ENCODE results near the gene TOR1AIP2.
A peak's percentile ranks its signal among the peaks of the same experiment; 100 is the strongest.

Gene TOR1AIP2

DNA sequence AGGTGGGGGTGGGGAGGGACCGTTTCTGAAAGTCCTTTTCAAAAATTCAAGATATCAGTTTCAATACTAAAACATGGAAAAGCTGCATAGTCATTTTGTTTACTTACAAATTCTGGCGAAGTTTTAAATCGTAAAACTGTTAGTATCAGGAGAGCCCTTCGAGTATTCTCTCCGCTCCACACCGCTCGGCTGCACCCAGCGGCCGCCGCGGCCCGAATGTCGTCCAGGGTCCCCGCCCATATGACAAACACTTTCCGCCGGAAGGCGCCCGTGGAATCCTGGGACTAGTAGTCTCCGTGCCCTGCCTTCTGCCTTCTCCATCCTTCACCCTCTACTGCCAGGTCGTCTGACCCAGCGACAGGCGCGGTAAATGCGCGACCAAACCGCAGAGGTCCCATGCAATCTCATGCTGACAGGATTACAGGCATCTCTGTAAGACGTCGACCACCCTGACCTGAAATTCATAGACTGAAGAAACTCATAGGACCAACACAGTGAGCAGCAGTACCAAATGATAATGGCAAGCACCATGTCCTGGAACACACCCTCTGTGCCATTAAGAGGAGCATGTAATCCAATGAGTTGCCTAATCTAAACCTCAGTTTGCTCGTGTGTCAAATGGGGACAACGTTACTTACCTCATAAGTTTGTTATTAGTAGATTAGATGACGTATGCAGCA is at the start of gene TOR1AIP2:
Gene TOR1AIP2, minus strand, starts transcription at position 218 of the 680 bp plus-strand sequence. CDS start 25,138 bp downstream, outside the sequence.
- H3K27ac ChIP-seq, result 0 out of 2 replicates have a peak within 1 kb of the TSS, but pooled peaks have one; percentile 26

DNA sequence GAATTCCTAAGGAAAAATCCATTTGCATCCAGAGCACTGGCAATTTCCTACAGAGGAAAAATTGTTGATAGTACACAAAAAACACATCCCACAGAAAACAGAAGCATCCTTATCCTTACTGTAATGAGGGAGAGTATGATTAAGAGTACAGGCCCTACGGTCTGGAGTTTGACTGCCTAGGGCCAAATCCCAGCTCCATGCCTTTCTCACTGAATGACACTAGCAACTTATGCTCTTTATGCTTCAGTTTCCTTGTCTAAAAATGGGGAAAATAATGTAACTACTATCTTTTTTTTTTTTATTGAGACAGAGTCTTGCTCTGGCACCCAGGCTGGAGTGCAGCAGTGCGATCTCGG is 49.2 kb upstream of the TOR1AIP2 start:
- H3K9ac ChIP-seq (ENCODE audit: insufficient read length), result no peak overlapping the region
- no peaks in the 10 kb centered on the region for H3K36me3 ChIP-seq (ENCODE audit: insufficient read depth, low read length)
- H3K9me3 ChIP-seq (ENCODE audit: low read depth, low read length), result no peaks in the 10 kb centered on the region
- no peak overlapping the region for H3K27ac ChIP-seq
- TF ChIP-seq EZH2 (IDR thresholded peaks at IDR 0.05), result no peak
- TF ChIP-seq POLR2AphosphoS5 (IDR thresholded peaks at IDR 0.05; ENCODE audit: borderline replicate concordance, low read depth, low read length), result no peak
- TF ChIP-seq FOXP2 (optimal IDR thresholded peaks at IDR 0.05; ENCODE audit: control extremely low read depth, extremely low read length, insufficient read depth), result no peak
- DNase-seq (ENCODE audit: low read depth, low spot score), result no peak
- no peak overlapping the region for H3K4me3 ChIP-seq

More for the DNA sequence above, at the start of gene TOR1AIP2:
- DNase-seq (ENCODE audit: low read depth, low spot score), result no peak
- TF ChIP-seq EZH2 (IDR thresholded peaks at IDR 0.05), result no peak
- TF ChIP-seq POLR2AphosphoS5 (IDR thresholded peaks at IDR 0.05; ENCODE audit: borderline replicate concordance, low read depth, low read length), result peak; percentile 99
- Histone ChIP-seq H3K36me3 (ENCODE audit: insufficient read depth, low read length) (peaks cover 36% of the 10 kb centered on the region), H3K4me3 (peak within 1 kb of the TSS; percentile 80), H3K9me3 (ENCODE audit: low read depth, low read length) (no peaks in the 10 kb centered on the region), H3K9ac (ENCODE audit: insufficient read length) (peak within 1 kb of the TSS; percentile 89)

DNA sequence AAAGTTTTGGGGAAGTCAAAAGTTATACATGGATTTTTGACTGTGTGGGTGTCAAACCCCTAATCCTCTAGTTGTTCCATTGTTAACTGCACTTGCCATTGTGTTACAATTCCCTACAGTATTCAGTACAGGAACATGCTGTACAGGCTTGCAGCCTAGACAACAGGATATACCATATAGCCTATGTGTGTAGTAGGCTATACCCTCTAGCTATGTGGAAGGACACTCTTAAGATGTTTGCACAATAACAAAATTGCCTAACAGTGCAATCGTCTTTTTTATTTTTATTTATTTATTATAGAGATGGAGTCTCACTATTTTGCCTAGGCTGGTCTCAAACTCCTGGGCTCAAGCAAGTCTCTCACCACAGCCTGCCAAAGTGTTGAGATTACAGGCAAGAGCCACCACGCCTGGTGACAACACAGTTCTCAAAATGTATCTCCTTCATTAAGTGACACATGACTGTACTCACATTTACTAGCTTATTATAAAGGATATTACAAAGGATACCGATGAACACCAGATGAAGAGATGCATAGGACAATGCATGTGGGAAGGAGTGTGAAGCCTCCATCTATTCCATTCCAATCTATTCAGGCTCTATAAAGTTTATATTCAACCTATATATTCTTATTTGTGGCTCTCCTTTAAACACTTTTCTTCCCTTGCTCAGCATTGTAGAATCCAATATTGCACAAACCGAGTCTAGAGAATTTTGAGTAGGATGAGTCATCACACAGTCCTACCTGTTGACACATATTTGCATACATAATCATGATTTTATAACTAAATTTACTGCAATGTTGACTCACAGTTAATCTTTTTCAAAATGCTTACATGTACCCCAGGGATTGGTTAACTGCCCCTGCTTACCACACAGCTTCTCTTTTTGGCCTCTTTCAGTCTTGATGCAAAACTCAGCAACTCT is 48.6 kb upstream of the TOR1AIP2 start:
- H3K9me3 ChIP-seq (ENCODE audit: low read depth, low read length), result no peaks in the 10 kb centered on the region
- no peak overlapping the region for H3K4me3 ChIP-seq
- DNase-seq (ENCODE audit: low read depth, low spot score), result peak; percentile 5
- H3K36me3 ChIP-seq (ENCODE audit: insufficient read depth, low read length), result no peaks in the 10 kb centered on the region
- TF ChIP-seq FOXP2 (optimal IDR thresholded peaks at IDR 0.05; ENCODE audit: control extremely low read depth, extremely low read length, insufficient read depth), result no peak
- TF ChIP-seq EZH2 (IDR thresholded peaks at IDR 0.05), result no peak
- TF ChIP-seq POLR2AphosphoS5 (IDR thresholded peaks at IDR 0.05; ENCODE audit: borderline replicate concordance, low read depth, low read length), result no peak
- no peak overlapping the region for H3K27ac ChIP-seq
- no peak overlapping the region for H3K9ac ChIP-seq (ENCODE audit: insufficient read length)

DNA sequence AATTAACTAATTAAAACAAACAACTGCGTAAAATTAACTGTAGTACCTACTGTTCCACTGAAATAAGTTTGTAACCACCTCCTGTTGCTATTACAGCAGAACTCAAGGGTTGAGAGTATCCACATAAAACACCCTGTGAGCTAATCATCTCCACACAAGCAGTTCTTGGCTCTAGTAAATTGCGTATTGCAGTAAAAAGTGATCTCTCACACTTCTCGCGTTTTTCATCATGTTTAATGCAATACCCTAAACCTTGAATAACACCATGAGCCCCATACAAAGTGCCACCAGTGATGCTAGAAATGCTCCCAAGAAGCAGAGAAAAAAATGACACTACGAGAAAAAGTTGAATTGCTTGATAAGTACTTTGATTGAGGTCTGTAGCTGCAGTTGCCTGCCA is 47.7 kb upstream of the TOR1AIP2 start:
- Histone ChIP-seq H3K9me3 (ENCODE audit: low read depth, low read length) (no peaks in the 10 kb centered on the region), H3K36me3 (ENCODE audit: insufficient read depth, low read length) (no peaks in the 10 kb centered on the region), H3K27ac (no peak overlapping the region), H3K4me3 (no peak overlapping the region), H3K9ac (ENCODE audit: insufficient read length) (no peak overlapping the region)
- DNase-seq (ENCODE audit: low read depth, low spot score), result no peak
- TF ChIP-seq EZH2 (IDR thresholded peaks at IDR 0.05), result no peak
- TF ChIP-seq FOXP2 (optimal IDR thresholded peaks at IDR 0.05; ENCODE audit: control extremely low read depth, extremely low read length, insufficient read depth), result no peak
- TF ChIP-seq POLR2AphosphoS5 (IDR thresholded peaks at IDR 0.05; ENCODE audit: borderline replicate concordance, low read depth, low read length), result no peak

DNA sequence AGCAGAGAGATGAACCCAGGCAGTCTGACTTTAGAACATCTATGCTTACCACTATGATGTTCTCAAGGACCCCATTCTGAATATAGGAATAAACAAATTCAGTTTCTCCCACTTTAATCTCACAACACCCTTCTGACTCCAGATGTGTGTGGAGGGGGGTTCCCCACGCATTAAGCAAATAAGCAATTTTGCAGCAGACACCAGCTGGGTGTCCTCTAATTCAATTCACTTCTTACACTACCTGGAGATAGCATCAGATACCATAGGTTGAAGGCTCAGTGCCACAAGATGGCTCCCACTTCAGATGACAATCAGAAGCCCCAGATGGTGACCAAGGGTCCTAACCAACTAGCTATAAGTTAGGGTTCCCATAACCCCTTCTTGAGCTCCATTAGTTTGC is 46.7 kb upstream of the TOR1AIP2 start:
- DNase-seq (ENCODE audit: low read depth, low spot score), result no peak
- H3K36me3 ChIP-seq (ENCODE audit: insufficient read depth, low read length), result peaks cover 4% of the 10 kb centered on the region
- H3K9me3 ChIP-seq (ENCODE audit: low read depth, low read length), result no peaks in the 10 kb centered on the region
- no peak overlapping the region for H3K27ac ChIP-seq
- no peak overlapping the region for H3K9ac ChIP-seq (ENCODE audit: insufficient read length)
- TF ChIP-seq FOXP2 (optimal IDR thresholded peaks at IDR 0.05; ENCODE audit: control extremely low read depth, extremely low read length, insufficient read depth) (no peak), POLR2AphosphoS5 (IDR thresholded peaks at IDR 0.05; ENCODE audit: borderline replicate concordance, low read depth, low read length) (no peak), EZH2 (IDR thresholded peaks at IDR 0.05) (no peak)
- H3K4me3 ChIP-seq, result no peak overlapping the region

DNA sequence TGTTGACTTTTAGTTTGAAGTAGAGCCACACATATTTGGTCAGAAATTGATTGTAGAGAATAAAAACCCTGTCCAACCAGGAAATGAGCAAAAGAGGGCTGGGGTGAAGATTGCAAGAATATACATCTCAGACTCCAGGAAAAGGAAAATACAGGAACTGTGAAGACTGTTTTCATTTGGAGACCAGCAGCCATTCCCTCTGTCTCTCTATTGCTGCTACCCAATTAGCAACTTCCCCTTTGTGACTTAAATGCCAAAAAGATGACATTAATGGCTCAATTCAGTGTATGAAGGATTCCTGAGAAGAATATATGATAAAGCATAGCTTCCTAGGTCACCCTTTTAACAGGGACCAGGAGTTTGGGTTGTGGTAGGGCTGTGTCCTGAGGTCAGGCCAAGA is 45.4 kb upstream of the TOR1AIP2 start:
- no peak overlapping the region for H3K27ac ChIP-seq
- no peak for DNase-seq (ENCODE audit: low read depth, low spot score)
- no peak overlapping the region for H3K4me3 ChIP-seq
- no peaks in the 10 kb centered on the region for H3K9me3 ChIP-seq (ENCODE audit: low read depth, low read length)
- peaks cover 13% of the 10 kb centered on the region for H3K36me3 ChIP-seq (ENCODE audit: insufficient read depth, low read length)
- H3K9ac ChIP-seq (ENCODE audit: insufficient read length), result no peak overlapping the region
- no peak for TF ChIP-seq POLR2AphosphoS5 (IDR thresholded peaks at IDR 0.05; ENCODE audit: borderline replicate concordance, low read depth, low read length)
- no peak for TF ChIP-seq EZH2 (IDR thresholded peaks at IDR 0.05)
- no peak for TF ChIP-seq FOXP2 (optimal IDR thresholded peaks at IDR 0.05; ENCODE audit: control extremely low read depth, extremely low read length, insufficient read depth)

DNA sequence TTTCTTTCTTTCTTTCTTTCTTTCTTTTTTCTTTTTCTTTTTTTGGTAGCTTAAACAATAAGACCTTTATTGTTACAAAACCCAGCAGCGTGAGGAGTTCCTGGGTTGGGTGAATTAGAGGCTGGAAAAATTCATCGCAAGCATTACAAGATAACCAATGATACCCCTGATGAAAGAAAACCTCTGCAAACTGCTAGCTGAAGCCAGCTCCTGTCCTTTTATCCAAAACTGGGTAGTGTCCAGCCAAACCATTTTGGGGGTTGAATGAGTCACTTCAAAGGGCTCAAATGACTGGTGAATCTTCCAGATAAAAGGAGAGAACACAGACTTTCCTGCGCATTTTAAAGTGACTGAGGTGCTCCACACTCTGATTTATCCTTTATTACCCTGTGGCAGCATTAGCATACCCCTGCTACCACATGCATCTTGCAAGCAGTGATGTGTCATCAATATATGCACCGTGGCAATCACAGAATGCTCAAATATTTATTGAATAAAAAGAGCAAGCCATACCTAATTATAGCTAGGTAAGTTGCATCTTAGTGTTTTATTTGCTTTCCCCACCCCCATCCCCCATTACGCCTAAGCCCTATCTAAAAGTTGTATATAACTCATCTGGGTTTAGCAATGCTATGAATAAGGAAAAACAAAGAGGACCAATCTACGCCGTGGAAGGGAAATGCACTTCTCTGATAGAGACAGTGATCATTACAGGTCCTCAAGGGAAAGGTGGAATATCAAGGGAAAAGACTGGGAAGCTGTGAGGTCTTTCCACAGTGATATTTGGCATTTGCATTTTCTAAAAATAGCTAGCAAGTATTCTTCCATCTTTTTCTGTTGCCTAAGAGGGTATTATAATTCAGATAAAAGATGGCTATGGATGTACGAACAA is 44.6 kb upstream of the TOR1AIP2 start:
- Histone ChIP-seq H3K27ac (no peak overlapping the region), H3K9ac (ENCODE audit: insufficient read length) (no peak overlapping the region), H3K9me3 (ENCODE audit: low read depth, low read length) (no peaks in the 10 kb centered on the region), H3K36me3 (ENCODE audit: insufficient read depth, low read length) (peaks cover 21% of the 10 kb centered on the region), H3K4me3 (no peak overlapping the region)
- TF ChIP-seq POLR2AphosphoS5 (IDR thresholded peaks at IDR 0.05; ENCODE audit: borderline replicate concordance, low read depth, low read length) (no peak), EZH2 (IDR thresholded peaks at IDR 0.05) (no peak), FOXP2 (optimal IDR thresholded peaks at IDR 0.05; ENCODE audit: control extremely low read depth, extremely low read length, insufficient read depth) (no peak)
- no peak for DNase-seq (ENCODE audit: low read depth, low spot score)

DNA sequence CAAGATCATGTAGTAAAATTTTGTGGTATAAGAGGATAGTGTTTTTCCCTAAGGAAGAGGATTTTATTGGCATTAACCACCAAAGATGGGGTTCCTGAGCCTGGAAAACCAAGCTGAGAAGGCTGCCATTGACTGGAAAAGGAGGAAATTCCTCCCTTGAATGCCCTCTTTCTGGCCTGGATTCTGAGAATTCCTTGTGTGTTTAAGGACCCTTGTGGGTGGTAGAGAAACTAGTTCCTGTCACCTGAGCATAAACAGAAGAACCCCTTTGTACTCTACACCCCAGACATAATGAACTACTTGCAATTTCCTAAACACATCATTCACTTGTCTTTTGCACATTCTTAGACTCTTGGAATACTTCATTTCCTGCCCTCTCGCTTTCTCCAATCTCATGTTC is 43.9 kb upstream of the TOR1AIP2 start:
- no peak overlapping the region for H3K27ac ChIP-seq
- H3K4me3 ChIP-seq, result no peak overlapping the region
- H3K9me3 ChIP-seq (ENCODE audit: low read depth, low read length), result no peaks in the 10 kb centered on the region
- H3K9ac ChIP-seq (ENCODE audit: insufficient read length), result no peak overlapping the region
- H3K36me3 ChIP-seq (ENCODE audit: insufficient read depth, low read length), result peaks cover 22% of the 10 kb centered on the region
- TF ChIP-seq POLR2AphosphoS5 (IDR thresholded peaks at IDR 0.05; ENCODE audit: borderline replicate concordance, low read depth, low read length), result no peak
- TF ChIP-seq FOXP2 (optimal IDR thresholded peaks at IDR 0.05; ENCODE audit: control extremely low read depth, extremely low read length, insufficient read depth), result no peak
- no peak for TF ChIP-seq EZH2 (IDR thresholded peaks at IDR 0.05)
- no peak for DNase-seq (ENCODE audit: low read depth, low spot score)
